HFFc6 (cell line): Measurements from ENCODE around the gene CYS1. TPM values are rescaled to one million over a fixed set of nuclear protein-coding genes. Genes with fewer than 3 reads are reported as not detected.
"Not testable (repeated sequence)": the region's sequence is repeated elsewhere in the genome, so short reads cannot be mapped to it uniquely, and the experiment has no call there.

Experiments
- DNase-seq: peaks from one replicate; pipeline ENCODE4 v3.0.0-alpha.2; 2018
- H3K27ac Mint-ChIP-seq: 2 replicates; pipeline ENCODE4 v1.8.0; 2020; ENCODE audit warnings: mild to moderate bottlenecking, mixed read lengths
- H3K27me3 Mint-ChIP-seq: 2 replicates; pipeline ENCODE4 v1.8.0; 2021; ENCODE audit warnings: mild to moderate bottlenecking, moderate library complexity, mixed read lengths; ENCODE audit not compliant: insufficient read depth
- H3K36me3 Mint-ChIP-seq: 2 replicates; pipeline ENCODE4 v1.8.0; 2021; ENCODE audit warnings: low read depth, mixed read lengths
- H3K4me1 Mint-ChIP-seq: 2 replicates; pipeline ENCODE4 v1.8.0; 2020; ENCODE audit warnings: low read depth, mixed read lengths
- H3K4me3 Mint-ChIP-seq: 2 replicates; pipeline ENCODE4 v1.8.0; 2020; ENCODE audit warnings: mild to moderate bottlenecking, moderate library complexity, mixed read lengths
- H3K9me3 Mint-ChIP-seq: 2 replicates; pipeline ENCODE4 v1.8.0; 2020; ENCODE audit warnings: mild to moderate bottlenecking, mixed read lengths
- total RNA-seq, 6 experiments: library from RNA; stranded (reverse); fragmentation: NEBNext Ultra II Directional; extraction: Animal tissue kit (Norgen Biotek cat#: 25700); gene quantifications; 2 replicates in 1 of 6; 3 replicates in 5 of 6; pipeline ENCODE4 v1.2.3, GENCODE V29; 2021
- TF ChIP-seq, protein P1 (sequence below): fragments of 200-600 bp; sonication (generic); IDR thresholded peaks from 2 replicates; pipeline ENCODE4 v1.5.0; 2021; ENCODE audit warnings: antibody characterized with exemption, mild to moderate bottlenecking

Gene CYS1
- total RNA-seq, 6 experiments from 2014 or later, result 0.24 to 2.0 (median 1.4) TPM

GRCh38 chr2:10097352-10098148 is 17.3 kb upstream of the CYS1 start:
- H3K4me1 Mint-ChIP-seq, result peaks cover 9% of the 10 kb centered on the region
- no peak overlapping the region for H3K27ac Mint-ChIP-seq
- H3K4me3 Mint-ChIP-seq, result no peak overlapping the region
- H3K9me3 Mint-ChIP-seq, result peaks cover under 1% of the 10 kb centered on the region; the same call in 1 of the 2 replicates
- DNase-seq, result peak; percentile 54
- H3K27me3 Mint-ChIP-seq, result peaks cover 20% of the 10 kb centered on the region
- peaks cover under 1% of the 10 kb centered on the region for H3K36me3 Mint-ChIP-seq
- TF ChIP-seq, protein P1, sequence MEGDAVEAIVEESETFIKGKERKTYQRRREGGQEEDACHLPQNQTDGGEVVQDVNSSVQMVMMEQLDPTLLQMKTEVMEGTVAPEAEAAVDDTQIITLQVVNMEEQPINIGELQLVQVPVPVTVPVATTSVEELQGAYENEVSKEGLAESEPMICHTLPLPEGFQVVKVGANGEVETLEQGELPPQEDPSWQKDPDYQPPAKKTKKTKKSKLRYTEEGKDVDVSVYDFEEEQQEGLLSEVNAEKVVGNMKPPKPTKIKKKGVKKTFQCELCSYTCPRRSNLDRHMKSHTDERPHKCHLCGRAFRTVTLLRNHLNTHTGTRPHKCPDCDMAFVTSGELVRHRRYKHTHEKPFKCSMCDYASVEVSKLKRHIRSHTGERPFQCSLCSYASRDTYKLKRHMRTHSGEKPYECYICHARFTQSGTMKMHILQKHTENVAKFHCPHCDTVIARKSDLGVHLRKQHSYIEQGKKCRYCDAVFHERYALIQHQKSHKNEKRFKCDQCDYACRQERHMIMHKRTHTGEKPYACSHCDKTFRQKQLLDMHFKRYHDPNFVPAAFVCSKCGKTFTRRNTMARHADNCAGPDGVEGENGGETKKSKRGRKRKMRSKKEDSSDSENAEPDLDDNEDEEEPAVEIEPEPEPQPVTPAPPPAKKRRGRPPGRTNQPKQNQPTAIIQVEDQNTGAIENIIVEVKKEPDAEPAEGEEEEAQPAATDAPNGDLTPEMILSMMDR, result peak; percentile 89

DNA sequence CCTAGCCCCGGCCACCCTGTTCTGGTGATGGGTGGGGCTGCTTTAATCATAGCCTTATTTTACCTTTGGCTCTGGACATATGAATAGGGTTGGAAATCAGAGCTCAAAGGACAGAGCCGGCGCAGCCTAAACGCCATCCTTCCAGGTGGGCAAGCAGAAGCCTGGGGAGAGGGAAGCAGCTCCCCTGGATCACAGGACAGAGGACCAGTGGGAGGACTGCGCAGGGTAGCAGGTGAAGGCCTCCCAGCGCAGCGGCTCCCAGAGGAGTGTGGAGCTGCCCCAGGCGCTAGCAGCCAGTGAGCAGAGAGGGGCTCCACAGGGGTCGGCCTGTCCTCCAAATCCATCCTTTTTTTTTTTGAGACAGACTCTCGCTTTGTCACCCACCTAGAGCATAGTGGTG is 16.4 kb upstream of the CYS1 start:
- H3K27ac Mint-ChIP-seq, result no peak overlapping the region
- no peak overlapping the region for H3K4me3 Mint-ChIP-seq
- H3K27me3 Mint-ChIP-seq, result peaks cover 23% of the 10 kb centered on the region
- no peak for DNase-seq
- peaks cover 8% of the 10 kb centered on the region for H3K9me3 Mint-ChIP-seq
- peaks cover 9% of the 10 kb centered on the region for H3K4me1 Mint-ChIP-seq
- TF ChIP-seq, protein P1, result no peak
- peaks cover 8% of the 10 kb centered on the region for H3K36me3 Mint-ChIP-seq

DNA sequence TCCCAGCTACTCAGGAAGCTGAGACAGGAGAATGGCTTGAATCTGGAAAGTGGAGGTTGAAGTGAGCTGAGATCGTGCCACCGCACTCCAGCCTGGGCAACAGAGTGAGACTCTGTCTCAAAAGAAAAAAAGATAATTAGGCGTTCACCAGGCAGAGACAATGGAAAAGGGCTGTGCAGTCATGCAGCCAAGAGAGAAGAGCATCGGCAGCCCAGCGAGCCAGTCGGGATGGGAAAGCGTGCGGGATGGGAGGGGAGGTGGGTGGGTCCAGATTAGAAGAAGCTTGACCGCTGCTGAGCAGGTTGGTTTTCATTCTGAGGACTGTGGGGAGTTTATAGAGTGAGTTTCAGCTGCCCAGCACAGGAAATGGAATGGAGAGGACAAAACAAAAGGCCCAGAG is 15.0 kb upstream of the CYS1 start:
- Mint-ChIP-seq H3K36me3 (peaks cover 8% of the 10 kb centered on the region), H3K4me3 (no peak overlapping the region), H3K9me3 (peaks cover 12% of the 10 kb centered on the region), H3K27me3 (peaks cover 31% of the 10 kb centered on the region), H3K27ac (no peak overlapping the region), H3K4me1 (peaks cover 9% of the 10 kb centered on the region)
- TF ChIP-seq, protein P1, result no peak
- DNase-seq, result no peak

DNA sequence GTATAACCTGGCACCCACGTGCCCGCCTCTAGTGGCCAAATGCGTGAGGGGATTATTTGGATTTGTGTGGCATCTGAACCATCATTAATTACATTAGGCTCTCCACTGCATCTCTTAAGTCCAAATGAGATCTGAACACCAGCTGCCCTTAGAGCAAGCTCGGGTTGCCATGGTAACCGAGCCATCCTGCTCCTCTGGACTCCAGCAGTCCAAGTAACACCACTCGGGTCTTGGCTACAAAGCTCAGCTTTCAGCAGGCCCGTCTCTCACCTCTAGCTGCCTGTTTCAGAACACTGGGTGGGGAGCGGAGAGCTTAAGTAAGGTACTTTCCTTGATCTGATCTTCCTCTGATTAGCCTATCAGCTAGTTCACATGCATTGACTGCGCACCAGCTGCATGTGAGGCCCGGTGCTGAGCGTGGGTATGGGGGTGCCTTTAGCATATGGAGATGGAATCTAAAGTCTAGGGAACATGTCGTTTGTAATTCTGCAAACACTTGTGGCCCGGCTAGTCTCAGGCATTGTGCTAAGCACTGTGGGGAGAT is 14.1 kb upstream of the CYS1 start:
- H3K27ac Mint-ChIP-seq, result no peak overlapping the region
- DNase-seq, result no peak
- TF ChIP-seq, protein P1, result no peak
- H3K36me3 Mint-ChIP-seq, result peaks cover 8% of the 10 kb centered on the region
- no peak overlapping the region for H3K4me3 Mint-ChIP-seq
- H3K4me1 Mint-ChIP-seq, result peaks cover 9% of the 10 kb centered on the region
- peaks cover 35% of the 10 kb centered on the region for H3K27me3 Mint-ChIP-seq
- H3K9me3 Mint-ChIP-seq, result peaks cover 12% of the 10 kb centered on the region

GRCh38 chr2:10091889-10092244 is 11.7 kb upstream of the CYS1 start:
- not testable (repeated sequence) for H3K4me1 Mint-ChIP-seq, DNase-seq, H3K36me3 Mint-ChIP-seq, H3K4me3 Mint-ChIP-seq, H3K27ac Mint-ChIP-seq
- Mint-ChIP-seq H3K9me3 (peaks cover 12% of the 10 kb centered on the region), H3K27me3 (peaks cover 42% of the 10 kb centered on the region)

- peaks cover 12% of the 10 kb centered on the region for H3K9me3 Mint-ChIP-seq
- no peak overlapping the region for H3K4me3 Mint-ChIP-seq
- DNase-seq, result no peak
- peaks cover 8% of the 10 kb centered on the region for H3K36me3 Mint-ChIP-seq
- TF ChIP-seq, protein P1, result no peak
- peaks cover 46% of the 10 kb centered on the region for H3K27me3 Mint-ChIP-seq
- no peaks in the 10 kb centered on the region for H3K4me1 Mint-ChIP-seq
- H3K27ac Mint-ChIP-seq, result no peak overlapping the region
Observed at GRCh38 chr2:10091182-10091888, 11.1 kb upstream of the CYS1 start.
